ENCODE results near the gene CYTH4. TPM values are rescaled to one million over a fixed set of nuclear protein-coding genes. Genes with fewer than 3 reads are reported as not detected.

CYTH4 gene
- total RNA-seq, 1 experiment from 2014 or later, result not detected

DNA sequence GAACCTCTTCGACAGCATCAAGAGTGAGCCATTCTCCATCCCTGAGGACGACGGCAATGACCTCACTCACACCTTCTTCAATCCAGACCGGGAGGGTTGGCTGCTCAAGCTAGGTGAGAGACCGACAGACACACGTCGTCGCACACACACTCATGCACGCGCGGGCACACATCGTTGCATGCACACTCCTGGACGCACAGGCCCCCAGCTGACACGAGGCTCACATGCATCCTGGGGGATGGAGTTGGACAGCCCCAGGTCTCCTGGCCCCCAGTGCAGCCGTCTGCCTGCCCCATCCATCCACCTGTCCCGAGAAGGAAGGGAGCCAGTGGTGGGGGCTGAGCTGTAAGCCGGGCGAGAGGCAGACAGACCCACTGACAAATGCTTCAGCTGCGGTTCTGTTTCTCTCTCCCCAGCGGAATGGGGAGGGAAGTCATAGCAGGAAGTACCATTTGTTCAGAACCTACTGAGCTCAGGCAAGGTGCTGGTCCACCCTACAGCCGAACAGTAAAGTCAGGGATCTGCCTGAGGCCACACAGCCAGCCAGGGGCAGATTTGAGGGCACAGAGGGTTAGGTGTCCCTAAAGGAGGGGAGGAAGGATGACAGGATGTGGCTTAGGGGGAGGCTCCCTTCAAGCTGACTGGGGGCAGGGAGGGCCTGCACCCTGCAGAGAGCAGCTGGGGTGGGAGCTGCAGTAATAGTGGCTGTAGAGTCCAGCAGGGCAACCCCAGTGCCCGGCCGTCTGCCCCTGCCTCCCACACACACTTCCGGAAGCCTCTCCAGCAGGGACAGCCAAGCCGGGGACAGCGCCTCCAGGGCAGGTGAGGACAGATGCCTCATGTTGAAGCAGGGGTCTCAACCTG, 27.1 kb downstream of the CYTH4 start:
- POLR2A ChIA-PET, result no interaction called here

GRCh38 chr22:37310075-37310606, 27.8 kb downstream of the CYTH4 start:
- Mint-ChIP-seq H3K27me3 (ENCODE audit: insufficient read depth, unreplicated experiment) (no peaks in the 10 kb centered on the region), H3K4me3 (ENCODE audit: unreplicated experiment) (no peak overlapping the region), H3K4me1 (ENCODE audit: insufficient read depth, unreplicated experiment) (peaks cover 59% of the 10 kb centered on the region), H3K36me3 (ENCODE audit: insufficient read depth, unreplicated experiment) (no peaks in the 10 kb centered on the region), H3K27ac (ENCODE audit: low read depth, unreplicated experiment) (no peak overlapping the region), H3K9me3 (ENCODE audit: unreplicated experiment) (no peaks in the 10 kb centered on the region)
- intact Hi-C loops (cut with micrococcal nuclease), result loop anchor here (10.0 kb wide), 1 partner anchor 285 kb away; no protein-coding TSS in a partner anchor
- CTCF ChIA-PET, result interaction anchor here (0.7 to 2.1 kb wide), 6 partner anchors 27 to 148 kb away, joined by 3 to 9 read pairs (median 4); no protein-coding TSS in a partner anchor
- POLR2A ChIA-PET, result no interaction called here
- DNase-seq (ENCODE audit: unreplicated experiment), result no peak
- no TSS peak for BruUV-seq (replicated peaks)
- TF ChIP-seq, protein P1, sequence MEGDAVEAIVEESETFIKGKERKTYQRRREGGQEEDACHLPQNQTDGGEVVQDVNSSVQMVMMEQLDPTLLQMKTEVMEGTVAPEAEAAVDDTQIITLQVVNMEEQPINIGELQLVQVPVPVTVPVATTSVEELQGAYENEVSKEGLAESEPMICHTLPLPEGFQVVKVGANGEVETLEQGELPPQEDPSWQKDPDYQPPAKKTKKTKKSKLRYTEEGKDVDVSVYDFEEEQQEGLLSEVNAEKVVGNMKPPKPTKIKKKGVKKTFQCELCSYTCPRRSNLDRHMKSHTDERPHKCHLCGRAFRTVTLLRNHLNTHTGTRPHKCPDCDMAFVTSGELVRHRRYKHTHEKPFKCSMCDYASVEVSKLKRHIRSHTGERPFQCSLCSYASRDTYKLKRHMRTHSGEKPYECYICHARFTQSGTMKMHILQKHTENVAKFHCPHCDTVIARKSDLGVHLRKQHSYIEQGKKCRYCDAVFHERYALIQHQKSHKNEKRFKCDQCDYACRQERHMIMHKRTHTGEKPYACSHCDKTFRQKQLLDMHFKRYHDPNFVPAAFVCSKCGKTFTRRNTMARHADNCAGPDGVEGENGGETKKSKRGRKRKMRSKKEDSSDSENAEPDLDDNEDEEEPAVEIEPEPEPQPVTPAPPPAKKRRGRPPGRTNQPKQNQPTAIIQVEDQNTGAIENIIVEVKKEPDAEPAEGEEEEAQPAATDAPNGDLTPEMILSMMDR (IDR thresholded peaks at IDR 0.05; ENCODE audit: unreplicated experiment), result no peak

More for the DNA sequence above, 27.1 kb downstream of the CYTH4 start:
- Mint-ChIP-seq H3K27me3 (ENCODE audit: insufficient read depth, unreplicated experiment) (no peaks in the 10 kb centered on the region), H3K4me1 (ENCODE audit: insufficient read depth, unreplicated experiment) (peaks cover 53% of the 10 kb centered on the region), H3K4me3 (ENCODE audit: unreplicated experiment) (no peak overlapping the region), H3K9me3 (ENCODE audit: unreplicated experiment) (no peaks in the 10 kb centered on the region), H3K27ac (ENCODE audit: low read depth, unreplicated experiment) (no peak overlapping the region), H3K36me3 (ENCODE audit: insufficient read depth, unreplicated experiment) (no peaks in the 10 kb centered on the region)
- TF ChIP-seq, protein P1 (IDR thresholded peaks at IDR 0.05; ENCODE audit: unreplicated experiment), result no peak
- intact Hi-C loops (cut with micrococcal nuclease), result loop anchor here (10.0 kb wide), 1 partner anchor 285 kb away; no protein-coding TSS in a partner anchor
- DNase-seq (ENCODE audit: unreplicated experiment), result no peak
- CTCF ChIA-PET, result interaction anchor here (0.7 to 2.1 kb wide), 5 partner anchors 50 to 148 kb away, joined by 3 to 9 read pairs (median 5); no protein-coding TSS in a partner anchor
- no TSS peak for BruUV-seq (replicated peaks)

DNA sequence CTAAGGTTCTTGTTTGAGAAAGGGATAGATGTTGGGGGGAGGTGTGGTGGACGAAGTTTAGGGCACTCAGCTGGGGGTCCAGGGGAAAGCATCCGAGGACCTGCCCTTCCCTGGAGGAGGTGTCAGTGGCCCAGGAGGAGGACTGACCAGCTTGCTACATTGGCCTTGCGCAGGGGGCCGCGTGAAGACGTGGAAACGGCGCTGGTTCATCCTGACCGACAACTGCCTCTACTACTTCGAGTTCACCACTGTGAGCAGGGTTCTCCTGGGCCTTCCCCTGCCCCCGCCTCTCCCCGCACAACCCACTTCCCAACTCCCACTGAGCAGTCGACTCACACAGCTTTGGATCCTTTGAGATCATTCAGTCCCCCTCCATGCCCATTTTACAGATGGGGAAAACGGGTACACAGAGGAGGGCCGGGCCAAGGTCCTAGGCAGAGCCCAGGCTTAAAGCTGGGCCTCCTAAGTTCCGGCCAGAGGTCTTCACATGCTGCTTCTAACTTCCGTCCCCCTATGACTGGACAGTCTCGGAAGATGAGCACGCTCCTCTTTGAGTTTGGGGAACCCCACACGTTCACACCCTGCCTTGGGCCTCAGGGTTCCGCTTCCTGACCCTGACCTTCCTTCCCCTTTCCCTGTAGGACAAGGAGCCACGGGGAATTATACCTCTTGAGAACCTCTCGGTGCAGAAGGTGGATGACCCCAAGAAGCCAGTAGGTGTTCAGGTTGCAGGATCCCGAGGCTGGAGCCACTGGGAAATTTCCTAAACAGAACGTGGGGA, 28.7 kb downstream of the CYTH4 start:
- POLR2A ChIA-PET, result interaction anchor here (0.5 kb wide), 1 partner anchor 52 kb away, joined by 4 read pairs; no protein-coding TSS in a partner anchor
- DNase-seq (ENCODE audit: unreplicated experiment), result no peak
- intact Hi-C loops (cut with micrococcal nuclease), result loop anchor here (10.0 kb wide), 1 partner anchor 284 kb away; no protein-coding TSS in a partner anchor
- no peaks in the 10 kb centered on the region for H3K9me3 Mint-ChIP-seq (ENCODE audit: unreplicated experiment)
- peaks cover 59% of the 10 kb centered on the region for H3K4me1 Mint-ChIP-seq (ENCODE audit: insufficient read depth, unreplicated experiment)
- CTCF ChIA-PET, result interaction anchor here (0.9 to 8.4 kb wide), 5 partner anchors 28 to 147 kb away, joined by 4 to 195 read pairs (median 6); no protein-coding TSS in a partner anchor
- no peak overlapping the region for H3K27ac Mint-ChIP-seq (ENCODE audit: low read depth, unreplicated experiment)
- BruUV-seq (replicated peaks), result no TSS peak
- no peak overlapping the region for H3K4me3 Mint-ChIP-seq (ENCODE audit: unreplicated experiment)
- no peaks in the 10 kb centered on the region for H3K27me3 Mint-ChIP-seq (ENCODE audit: insufficient read depth, unreplicated experiment)
- no peaks in the 10 kb centered on the region for H3K36me3 Mint-ChIP-seq (ENCODE audit: insufficient read depth, unreplicated experiment)
- TF ChIP-seq, protein P1 (IDR thresholded peaks at IDR 0.05; ENCODE audit: unreplicated experiment), result no peak
